H1 (cell line): ENCODE measurements around the gene DIPK1A. TPM values are rescaled to one million over a fixed set of nuclear protein-coding genes. Genes with fewer than 3 reads are reported as not detected.

Experiments used
- CTCF ChIA-PET: fragments of 300-600 bp; sonication (Branson Sonifier 250); formaldehyde crosslinking; loops from one replicate; lab custom pipeline; 2021; ENCODE audit not compliant: partially characterized antibody; lab: Charles Lee
- POLR2A ChIA-PET: fragments of 300-600 bp; sonication (Branson Sonifier 250); formaldehyde crosslinking; loops from one replicate; lab custom pipeline; 2021; ENCODE audit warnings: inconsistent platforms; ENCODE audit not compliant: partially characterized antibody; lab: Charles Lee
- DNase-seq, 2 experiments: peaks; one replicate each; pipeline versions ENCODE4 v3.0.0 to v3.0.0-alpha.2; 2010 to 2022; ENCODE audit warnings: low spot score in 2 of 2, low read depth in 1 of 2, mixed read lengths in 1 of 2
- FAIRE-seq: peaks from 2 replicates; lab custom pipeline; 2011; peaks lifted over from hg19 to GRCh38; lab: Jason Lieb, UNC
- H2AFZ ChIP-seq: 2 replicates; pipeline ENCODE4 v1.8.1; 2012; ENCODE audit warnings: low read length, inconsistent platforms
- H2AK5ac ChIP-seq: 2 replicates; pipeline ENCODE4 v1.6.1; 2013; ENCODE audit warnings: low read depth, low read length
- H2BK120ac ChIP-seq: replicated peaks from 2 replicates; pipeline ENCODE3; 2013; ENCODE audit warnings: low read depth, low read length, inconsistent platforms
- H2BK12ac ChIP-seq: 2 replicates; pipeline ENCODE4 v1.6.1; 2013; ENCODE audit warnings: low read depth, low read length
- H2BK15ac ChIP-seq: 2 replicates; pipeline ENCODE4 v1.6.1; 2013; ENCODE audit warnings: low read length
- H2BK20ac ChIP-seq: 2 replicates; pipeline ENCODE4 v1.6.1; 2013; ENCODE audit warnings: low read length
- H2BK5ac ChIP-seq: 2 replicates; pipeline ENCODE4 v1.6.1; 2013; ENCODE audit warnings: low read depth, low read length
- H3K14ac ChIP-seq: 2 replicates; pipeline ENCODE4 v1.6.1; 2013; ENCODE audit warnings: inconsistent platforms; ENCODE audit not compliant: insufficient read length
- H3K18ac ChIP-seq: 2 replicates; pipeline ENCODE4 v1.6.1; 2013; ENCODE audit warnings: low read length; ENCODE audit errors: extremely low read depth
- H3K23ac ChIP-seq: 2 replicates; pipeline ENCODE4 v1.6.1; 2013; ENCODE audit warnings: inconsistent platforms; ENCODE audit not compliant: insufficient read length
- H3K23me2 ChIP-seq: 2 replicates; pipeline ENCODE4 v1.6.1; 2013; ENCODE audit warnings: low read depth, low read length
- H3K27ac ChIP-seq: 2 replicates; pipeline ENCODE4 v1.6.1; 2011; ENCODE audit warnings: low read depth, low read length, inconsistent platforms
- H3K27me3 ChIP-seq, 4 experiments: replicated peaks in 1 of 4; 1 replicate in 1 of 4; 2 replicates in 3 of 4; pipeline versions ENCODE4 v1.6.1 to v1.8.1; 2011 to 2013; ENCODE audit warnings: low read length in 3 of 4, mild to moderate bottlenecking in 3 of 4, inconsistent platforms in 2 of 4, mixed read lengths in 2 of 4, moderate library complexity in 1 of 4; ENCODE audit not compliant: control insufficient read depth in 3 of 4, insufficient read depth in 3 of 4; ENCODE audit errors: extremely low read depth in 1 of 4
- H3K36me3 ChIP-seq, 4 experiments: 2 replicates each; pipeline versions ENCODE4 v1.6.1 to v1.8.1; 2011 to 2013; ENCODE audit warnings: mild to moderate bottlenecking in 4 of 4, low read length in 3 of 4, moderate library complexity in 2 of 4, control low read depth in 1 of 4, inconsistent platforms in 1 of 4; ENCODE audit not compliant: insufficient read depth in 4 of 4, control insufficient read depth in 2 of 4
- H3K4ac ChIP-seq: replicated peaks from 2 replicates; pipeline ENCODE3; 2013; ENCODE audit warnings: low read length, low read depth, mixed read lengths, inconsistent platforms; ENCODE audit not compliant: insufficient read length
- H3K4me1 ChIP-seq, 4 experiments: replicated peaks in 1 of 4; 1 replicate in 1 of 4; 2 replicates in 3 of 4; pipeline versions ENCODE4 v1.6.1 to v1.8.1; 2011 to 2013; ENCODE audit warnings: low read length in 3 of 4, inconsistent platforms in 2 of 4, mixed read lengths in 1 of 4; ENCODE audit not compliant: insufficient read depth in 4 of 4, control insufficient read depth in 3 of 4
- H3K4me2 ChIP-seq, 2 experiments: 2 replicates each; pipeline versions ENCODE4 v1.6.1 to v1.8.1; 2011 to 2013; ENCODE audit warnings: low read depth in 2 of 2, low read length in 2 of 2, control low read depth in 1 of 2, inconsistent platforms in 1 of 2, mild to moderate bottlenecking in 1 of 2; ENCODE audit not compliant: insufficient read depth in 1 of 2
- H3K4me3 ChIP-seq, 4 experiments: fragments of 200-600, 300-600 bp in 1 of 4; sonication (generic), shearing (Covaris generic), sonication (Bioruptor Twin) in 1 of 4; 2 replicates each; pipeline versions ENCODE4 v1.5.1 to v1.8.1; 2011 to 2016; ENCODE audit warnings: low read length in 4 of 4, low read depth in 3 of 4, control low read depth in 2 of 4, inconsistent platforms in 2 of 4, mild to moderate bottlenecking in 2 of 4, mixed read lengths in 1 of 4, moderate library complexity in 1 of 4; ENCODE audit not compliant: insufficient read depth in 2 of 4; ENCODE audit errors: extremely low read depth in 1 of 4
- H3K56ac ChIP-seq: replicated peaks from 2 replicates; pipeline ENCODE3; 2013; ENCODE audit warnings: low read depth, mild to moderate bottlenecking, mixed read lengths, low read length, inconsistent platforms; ENCODE audit not compliant: insufficient read length
- H3K79me1 ChIP-seq: 2 replicates; pipeline ENCODE4 v1.6.1; 2013; ENCODE audit warnings: low read depth, low read length, control low read depth
- H3K79me2 ChIP-seq, 2 experiments: 2 replicates each; pipeline versions ENCODE4 v1.6.1 to v1.8.1; 2012 to 2013; ENCODE audit warnings: low read length in 2 of 2, mild to moderate bottlenecking in 2 of 2, inconsistent platforms in 1 of 2; ENCODE audit not compliant: insufficient read depth in 2 of 2, control insufficient read depth in 1 of 2
- H3K9ac ChIP-seq, 4 experiments: replicated peaks in 1 of 4; 1 replicate in 1 of 4; 2 replicates in 3 of 4; pipeline versions ENCODE4 v1.6.1 to v1.8.1; 2011 to 2013; ENCODE audit warnings: low read depth in 3 of 4, low read length in 3 of 4, control low read depth in 2 of 4, mild to moderate bottlenecking in 2 of 4, moderate library complexity in 2 of 4, inconsistent platforms in 1 of 4; ENCODE audit errors: extremely low read depth in 1 of 4
- H3K9me3 ChIP-seq, 2 experiments: 2 replicates each; pipeline versions ENCODE4 v1.6.1 to v1.8.1; 2012 to 2013; ENCODE audit warnings: mild to moderate bottlenecking in 2 of 2, moderate library complexity in 2 of 2, control low read depth in 1 of 2, inconsistent platforms in 1 of 2, low read depth in 1 of 2, low read length in 1 of 2, mixed read lengths in 1 of 2; ENCODE audit not compliant: insufficient read depth in 2 of 2
- H4K20me1 ChIP-seq, 2 experiments: replicated peaks in 1 of 2; 2 replicates each; pipeline versions ENCODE3 to v1.8.1; 2011 to 2013; ENCODE audit warnings: inconsistent platforms in 2 of 2, low read length in 2 of 2, mild to moderate bottlenecking in 1 of 2; ENCODE audit not compliant: insufficient read depth in 2 of 2, control insufficient read depth in 1 of 2
- H4K5ac ChIP-seq: 2 replicates; pipeline ENCODE4 v1.6.1; 2013; ENCODE audit warnings: low read length, low read depth, mixed read lengths, inconsistent platforms; ENCODE audit not compliant: insufficient read length
- H4K8ac ChIP-seq: 2 replicates; pipeline ENCODE4 v1.8.0; 2013; ENCODE audit warnings: mild to moderate bottlenecking, moderate library complexity, low read length, inconsistent platforms; ENCODE audit not compliant: insufficient read depth; ENCODE audit errors: extremely low read depth
- H4K91ac ChIP-seq: replicated peaks from 2 replicates; pipeline ENCODE3; 2013; ENCODE audit warnings: low read length, mixed read lengths, inconsistent platforms; ENCODE audit not compliant: insufficient read length
- ASH2L ChIP-seq: fragments of 200-600, 300-600 bp; sonication (generic); IDR thresholded peaks from one replicate; pipeline ENCODE4 v1.7.1; 2017; ENCODE audit warnings: low read length
- ATF2 ChIP-seq: IDR thresholded peaks from 2 replicates; pipeline ENCODE4 v1.6.1; 2012; ENCODE audit warnings: low read length, inconsistent platforms
- BRCA1 ChIP-seq: IDR thresholded peaks from 2 replicates; pipeline ENCODE4 v1.6.1; 2012; ENCODE audit warnings: low read depth, low read length, improper control_type of control experiment
- CHD1 ChIP-seq: IDR thresholded peaks from 2 replicates; pipeline ENCODE4 v1.6.1; 2012; ENCODE audit warnings: low read depth, low read length, improper control_type of control experiment
- CTBP2 ChIP-seq: IDR thresholded peaks from 2 replicates; pipeline ENCODE4 v1.7.0; 2011; ENCODE audit warnings: borderline replicate concordance, mild to moderate bottlenecking, moderate library complexity, mixed read lengths, low read length; ENCODE audit not compliant: insufficient read depth, insufficient read length
- HDAC6 ChIP-seq: IDR thresholded peaks from one replicate; pipeline ENCODE4 v1.7.1; 2012; ENCODE audit warnings: low read depth, mild to moderate bottlenecking, inconsistent platforms, low read length, moderate library complexity
- KDM4A ChIP-seq: IDR thresholded peaks from one replicate; pipeline ENCODE4 v1.7.1; 2012; ENCODE audit warnings: low read depth, mild to moderate bottlenecking, moderate library complexity, low read length, inconsistent platforms; ENCODE audit not compliant: severe bottlenecking
- MAFK ChIP-seq: IDR thresholded peaks from 2 replicates; pipeline ENCODE4 v1.6.1; 2012; ENCODE audit warnings: low read depth, mild to moderate bottlenecking, improper control_type of control experiment, low read length
- SAP30 ChIP-seq: fragments of 300-600 bp; sonication (generic); IDR thresholded peaks from 2 replicates; pipeline ENCODE4 v1.7.1; 2012; ENCODE audit warnings: low read length, moderate library complexity, mild to moderate bottlenecking, inconsistent platforms; ENCODE audit not compliant: insufficient read depth, insufficient replicate concordance
- SP1 ChIP-seq: IDR thresholded peaks from 2 replicates; pipeline ENCODE4 v1.6.1; 2011; ENCODE audit warnings: low read depth, low read length
- SP4 ChIP-seq: IDR thresholded peaks from 2 replicates; pipeline ENCODE4 v1.6.1; 2012; ENCODE audit warnings: low read length, inconsistent platforms
- SUZ12 ChIP-seq: fragments of 200-600 bp; sonication (generic); IDR thresholded peaks from 2 replicates; pipeline ENCODE4 v1.6.1; 2012; ENCODE audit warnings: mild to moderate bottlenecking, inconsistent platforms, low read length, moderate library complexity, mixed read lengths
- TBP ChIP-seq: IDR thresholded peaks from 2 replicates; pipeline ENCODE4 v1.6.1; 2011; ENCODE audit warnings: low read depth, low read length, improper control_type of control experiment
- WGBS, 2 experiments: shearing (Covaris generic) in 1 of 2; methylation state at CpG; one replicate each; pipeline versions ENCODE4 v1.1.6 to v1.1.7; 2013 to 2015; ENCODE audit warnings: low lambda C conversion rate in 2 of 2, mixed read lengths in 2 of 2, inconsistent platforms in 1 of 2, low coverage in 1 of 2, missing lambda C conversion rate in 1 of 2; ENCODE audit not compliant: insufficient replicate concordance in 2 of 2, insufficient coverage in 1 of 2, insufficient read length in 1 of 2; ENCODE audit errors: extremely low coverage in 1 of 2, missing lambda C conversion rate in 1 of 2; 5-methylcytosine and 5-hydroxymethylcytosine counted together
- polyA plus RNA-seq, 7 experiments: library from polyadenylated mRNA; depleted of rRNA in 3 of 7; stranded (reverse) in 5 of 7; unstranded in 2 of 7; fragments of >200 nt in 5 of 7; fragments of 200-250 nt in 2 of 7; gene quantifications; 1 replicate in 5 of 7; 2 replicates in 1 of 7; 4 replicates in 1 of 7; pipeline versions ENCODE4 v1.2.1 to v1.2.3, GENCODE V29; 2011 to 2013; ENCODE audit warnings: missing spikeins in 2 of 7, mixed read lengths in 2 of 7
- total RNA-seq: library from RNA; stranded (reverse); fragmentation: NEBNext Ultra II Directional; extraction: Animal tissue kit (Norgen Biotek cat#: 25700); gene quantifications from 2 replicates; pipeline ENCODE4 v1.2.1, GENCODE V29; 2021

Gene DIPK1A
- total and polyA plus RNA-seq, 2 of the 8 experiments (the other 6 are each of a cell fraction or from before 2014, with no cell fraction given), result 2.5 to 5.0 TPM

GRCh38 chr1:92844439-92844838, 116.8 kb downstream of the DIPK1A start:
- Histone ChIP-seq H3K56ac (no peak overlapping the region), H3K27me3 (no peaks in the 10 kb centered on the region), H4K91ac (no peak overlapping the region), H3K23ac (no peak overlapping the region), H3K4me2 (no peak overlapping the region), H2BK20ac (no peak overlapping the region), H2AFZ (no peak overlapping the region), H3K4me1 (no peaks in the 10 kb centered on the region), H3K4ac (no peak overlapping the region), H3K36me3 (peaks cover 15 to 48% (median 38%) of the 10 kb centered on the region in 4 experiments), H4K20me1 (peaks cover 4 to 6% of the 10 kb centered on the region in 2 experiments), H3K79me1 (no peaks in the 10 kb centered on the region; the same call in 1 of the 2 replicates), H4K8ac (no peak overlapping the region), H2BK15ac (no peak overlapping the region), H2AK5ac (no peak overlapping the region), H3K23me2 (no peaks in the 10 kb centered on the region), H3K27ac (no peak overlapping the region), H3K9me3 (no peaks in the 10 kb centered on the region), H3K79me2 (peaks cover 0 to 9% of the 10 kb centered on the region in 2 experiments; a peak in 3 of 4 replicates), H2BK12ac (no peak overlapping the region), H3K4me3 (no peak overlapping the region), H3K9ac (no peak overlapping the region), H3K18ac (no peak overlapping the region), H2BK5ac (no peak overlapping the region), H2BK120ac (no peak overlapping the region), H4K5ac (no peak overlapping the region), H3K14ac (no peak overlapping the region)
- CTCF ChIA-PET, result interaction anchor here (1.2 to 1.5 kb wide), 2 partner anchors 12 to 19 kb away, joined by 4 read pairs; partner anchors contain the start of gene RPL5
- POLR2A ChIA-PET, result interaction anchor here (1.0 kb wide), 1 partner anchor 11 kb away, joined by 3 read pairs; no protein-coding TSS in a partner anchor
- DNase-seq, result no peak
- WGBS, 2 experiments, result 91% methylated on average over 3 of the region's 3 CpGs; no CpG with 5 or more reads in 1 of the 2 experiments
- FAIRE-seq, result no peak
- TF ChIP-seq KDM4A (no peak), SAP30 (no peak), SP1 (no peak), SUZ12 (no peak), HDAC6 (no peak), BRCA1 (no peak), ASH2L (no peak), CHD1 (no peak), ATF2 (no peak), CTBP2 (no peak), SP4 (no peak), TBP (no peak), MAFK (no peak)
